HFFc6 (cell line): ENCODE results near the gene RETREG1. TPM values are rescaled to one million over a fixed set of nuclear protein-coding genes. Genes with fewer than 3 reads are reported as not detected.
"Not testable (repeated sequence)": the region's sequence is repeated elsewhere in the genome, so short reads cannot be mapped to it uniquely, and the experiment has no call there.

Source experiments
- DNase-seq: peaks from one replicate; pipeline ENCODE4 v3.0.0-alpha.2; 2018
- H3K27ac Mint-ChIP-seq: 2 replicates; pipeline ENCODE4 v1.8.0; 2020; ENCODE audit warnings: mild to moderate bottlenecking, mixed read lengths
- H3K27me3 Mint-ChIP-seq: 2 replicates; pipeline ENCODE4 v1.8.0; 2021; ENCODE audit warnings: mild to moderate bottlenecking, moderate library complexity, mixed read lengths; ENCODE audit not compliant: insufficient read depth
- H3K36me3 Mint-ChIP-seq: 2 replicates; pipeline ENCODE4 v1.8.0; 2021; ENCODE audit warnings: low read depth, mixed read lengths
- H3K4me1 Mint-ChIP-seq: 2 replicates; pipeline ENCODE4 v1.8.0; 2020; ENCODE audit warnings: low read depth, mixed read lengths
- H3K4me3 Mint-ChIP-seq: 2 replicates; pipeline ENCODE4 v1.8.0; 2020; ENCODE audit warnings: mild to moderate bottlenecking, moderate library complexity, mixed read lengths
- H3K9me3 Mint-ChIP-seq: 2 replicates; pipeline ENCODE4 v1.8.0; 2020; ENCODE audit warnings: mild to moderate bottlenecking, mixed read lengths
- total RNA-seq, 6 experiments: library from RNA; stranded (reverse); fragmentation: NEBNext Ultra II Directional; extraction: Animal tissue kit (Norgen Biotek cat#: 25700); gene quantifications; 2 replicates in 1 of 6; 3 replicates in 5 of 6; pipeline ENCODE4 v1.2.3, GENCODE V29; 2021
- TF ChIP-seq, protein P1 (sequence below): fragments of 200-600 bp; sonication (generic); IDR thresholded peaks from 2 replicates; pipeline ENCODE4 v1.5.0; 2021; ENCODE audit warnings: antibody characterized with exemption, mild to moderate bottlenecking

RETREG1 gene
- total RNA-seq, 6 experiments from 2014 or later, result 0.09 to 0.14 TPM; not detected in 4

DNA sequence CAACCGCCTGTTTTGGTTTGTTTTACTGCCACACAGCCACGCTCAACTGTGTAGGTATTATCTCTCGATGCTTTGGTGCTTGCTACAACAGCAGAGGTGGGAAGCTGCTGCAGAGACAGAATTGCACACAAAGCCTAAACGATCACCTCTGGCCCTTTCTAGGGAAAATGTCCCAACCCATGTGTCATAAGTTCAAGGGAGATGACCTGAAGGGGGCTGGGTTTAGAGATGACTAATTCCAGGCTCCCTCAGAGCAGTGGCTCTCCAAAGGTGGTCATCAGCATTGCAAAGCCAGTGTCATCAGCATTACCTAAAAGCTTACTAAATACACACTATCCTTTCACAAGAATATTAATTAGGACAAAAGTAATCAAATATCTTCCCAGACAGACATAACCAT lies 162.1 kb downstream of the RETREG1 start:
- peaks cover 44% of the 10 kb centered on the region for H3K4me1 Mint-ChIP-seq
- H3K27me3 Mint-ChIP-seq, result peaks cover 1% of the 10 kb centered on the region; the same call in 1 of the 2 replicates
- TF ChIP-seq, protein P1, sequence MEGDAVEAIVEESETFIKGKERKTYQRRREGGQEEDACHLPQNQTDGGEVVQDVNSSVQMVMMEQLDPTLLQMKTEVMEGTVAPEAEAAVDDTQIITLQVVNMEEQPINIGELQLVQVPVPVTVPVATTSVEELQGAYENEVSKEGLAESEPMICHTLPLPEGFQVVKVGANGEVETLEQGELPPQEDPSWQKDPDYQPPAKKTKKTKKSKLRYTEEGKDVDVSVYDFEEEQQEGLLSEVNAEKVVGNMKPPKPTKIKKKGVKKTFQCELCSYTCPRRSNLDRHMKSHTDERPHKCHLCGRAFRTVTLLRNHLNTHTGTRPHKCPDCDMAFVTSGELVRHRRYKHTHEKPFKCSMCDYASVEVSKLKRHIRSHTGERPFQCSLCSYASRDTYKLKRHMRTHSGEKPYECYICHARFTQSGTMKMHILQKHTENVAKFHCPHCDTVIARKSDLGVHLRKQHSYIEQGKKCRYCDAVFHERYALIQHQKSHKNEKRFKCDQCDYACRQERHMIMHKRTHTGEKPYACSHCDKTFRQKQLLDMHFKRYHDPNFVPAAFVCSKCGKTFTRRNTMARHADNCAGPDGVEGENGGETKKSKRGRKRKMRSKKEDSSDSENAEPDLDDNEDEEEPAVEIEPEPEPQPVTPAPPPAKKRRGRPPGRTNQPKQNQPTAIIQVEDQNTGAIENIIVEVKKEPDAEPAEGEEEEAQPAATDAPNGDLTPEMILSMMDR, result no peak
- H3K4me3 Mint-ChIP-seq, result no peak overlapping the region
- no peak for DNase-seq
- H3K27ac Mint-ChIP-seq, result peak overlapping the region; percentile 46
- no peaks in the 10 kb centered on the region for H3K9me3 Mint-ChIP-seq
- peaks cover 54% of the 10 kb centered on the region for H3K36me3 Mint-ChIP-seq

DNA sequence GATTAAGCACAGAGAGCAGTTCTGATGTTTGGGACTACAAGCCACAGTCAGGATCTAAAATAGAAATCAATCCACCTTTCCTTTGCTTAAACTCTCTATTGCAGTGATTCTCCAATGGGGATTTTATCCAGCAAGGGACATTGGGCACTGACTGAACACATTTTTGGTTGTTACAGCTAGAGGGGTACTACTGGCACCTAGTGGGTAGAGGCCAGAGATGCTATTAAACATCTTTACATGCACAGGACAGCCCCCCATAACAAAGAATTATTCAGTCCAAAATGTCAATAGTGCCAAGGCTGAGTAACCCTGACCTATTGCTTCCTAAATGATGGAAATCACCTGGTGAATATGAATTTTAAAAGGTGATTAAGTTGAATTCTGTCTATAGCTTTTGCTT lies 163.2 kb downstream of the RETREG1 start:
- TF ChIP-seq, protein P1, result no peak; the same call in 1 of the 2 replicates
- Mint-ChIP-seq H3K4me3 (no peak overlapping the region), H3K27me3 (peaks cover 1% of the 10 kb centered on the region; the same call in 1 of the 2 replicates), H3K9me3 (no peaks in the 10 kb centered on the region), H3K36me3 (peaks cover 58% of the 10 kb centered on the region), H3K4me1 (peaks cover 36% of the 10 kb centered on the region), H3K27ac (no peak overlapping the region)
- DNase-seq, result no peak

DNA sequence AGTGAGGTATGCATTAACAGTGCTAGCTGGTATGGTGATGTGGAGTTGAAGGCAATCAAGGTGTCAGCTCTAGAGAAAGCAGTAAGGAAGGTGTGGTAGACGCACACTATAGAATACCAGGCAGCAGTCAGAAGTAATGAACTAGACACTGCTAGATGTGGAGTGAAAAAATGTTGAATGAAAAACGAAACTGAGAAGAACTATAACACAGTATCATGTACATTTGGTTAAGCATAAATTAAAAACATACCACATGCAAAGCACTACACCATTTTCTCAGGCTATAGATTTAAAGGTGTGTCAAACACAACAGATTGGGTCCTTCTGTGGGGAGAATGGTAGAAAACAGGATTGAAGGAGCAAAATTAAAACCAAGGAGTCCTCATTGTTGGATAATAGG lies 166.6 kb downstream of the RETREG1 start:
- H3K27ac Mint-ChIP-seq, result no peak overlapping the region
- TF ChIP-seq, protein P1, result no peak
- H3K4me1 Mint-ChIP-seq, result peaks cover 7% of the 10 kb centered on the region
- no peak for DNase-seq
- no peaks in the 10 kb centered on the region for H3K9me3 Mint-ChIP-seq
- peaks cover 60% of the 10 kb centered on the region for H3K36me3 Mint-ChIP-seq
- no peaks in the 10 kb centered on the region for H3K27me3 Mint-ChIP-seq
- no peak overlapping the region for H3K4me3 Mint-ChIP-seq

DNA sequence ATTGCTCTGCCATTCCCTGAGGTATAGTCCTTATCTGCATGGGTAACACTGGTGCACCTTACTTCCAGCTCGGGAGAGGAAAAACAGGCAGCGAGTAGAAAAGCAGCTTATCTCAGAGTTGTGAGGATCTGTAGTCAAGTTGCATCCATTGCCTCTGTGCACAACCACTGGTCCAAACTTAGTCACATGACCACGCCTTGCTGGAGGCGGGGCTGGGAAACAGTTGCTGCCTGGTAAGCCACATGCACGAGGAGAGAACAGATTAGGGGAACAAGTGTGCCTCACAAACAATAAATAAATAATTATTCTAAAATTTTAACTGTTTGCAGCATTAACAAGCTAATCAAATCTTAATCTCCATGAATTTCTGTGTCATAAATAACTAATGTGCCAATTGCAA lies 169.8 kb downstream of the RETREG1 start:
- Mint-ChIP-seq H3K27me3 (no peaks in the 10 kb centered on the region), H3K36me3 (peaks cover 53% of the 10 kb centered on the region), H3K4me3 (no peak overlapping the region), H3K27ac (no peak overlapping the region), H3K9me3 (no peaks in the 10 kb centered on the region), H3K4me1 (no peaks in the 10 kb centered on the region)
- TF ChIP-seq, protein P1, result no peak
- DNase-seq, result no peak

DNA sequence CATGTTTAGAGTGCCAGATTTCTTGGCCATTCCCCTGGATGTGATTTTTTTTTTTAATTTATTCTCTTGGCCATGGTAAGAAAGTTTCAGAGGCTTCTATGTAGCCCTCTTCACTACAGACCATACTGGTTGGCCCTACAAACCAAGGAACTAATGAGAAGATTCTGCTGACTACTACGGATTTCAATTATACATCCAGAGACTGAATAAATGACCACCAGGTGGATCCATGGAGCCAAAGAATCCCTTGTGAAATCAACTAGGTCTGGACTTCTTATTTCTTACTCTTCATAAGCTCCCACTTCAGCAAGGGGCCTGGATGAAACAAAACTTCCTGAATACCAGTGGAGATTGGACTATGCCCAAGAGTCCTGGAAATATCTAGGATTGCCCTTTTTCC lies 178.8 kb downstream of the RETREG1 start:
- Mint-ChIP-seq H3K4me3 (no peak overlapping the region), H3K27ac (no peak overlapping the region), H3K4me1 (no peaks in the 10 kb centered on the region), H3K27me3 (peaks cover 1% of the 10 kb centered on the region; the same call in 1 of the 2 replicates), H3K9me3 (no peaks in the 10 kb centered on the region), H3K36me3 (no peaks in the 10 kb centered on the region)
- no peak for DNase-seq
- TF ChIP-seq, protein P1, result peak; percentile 54

DNA sequence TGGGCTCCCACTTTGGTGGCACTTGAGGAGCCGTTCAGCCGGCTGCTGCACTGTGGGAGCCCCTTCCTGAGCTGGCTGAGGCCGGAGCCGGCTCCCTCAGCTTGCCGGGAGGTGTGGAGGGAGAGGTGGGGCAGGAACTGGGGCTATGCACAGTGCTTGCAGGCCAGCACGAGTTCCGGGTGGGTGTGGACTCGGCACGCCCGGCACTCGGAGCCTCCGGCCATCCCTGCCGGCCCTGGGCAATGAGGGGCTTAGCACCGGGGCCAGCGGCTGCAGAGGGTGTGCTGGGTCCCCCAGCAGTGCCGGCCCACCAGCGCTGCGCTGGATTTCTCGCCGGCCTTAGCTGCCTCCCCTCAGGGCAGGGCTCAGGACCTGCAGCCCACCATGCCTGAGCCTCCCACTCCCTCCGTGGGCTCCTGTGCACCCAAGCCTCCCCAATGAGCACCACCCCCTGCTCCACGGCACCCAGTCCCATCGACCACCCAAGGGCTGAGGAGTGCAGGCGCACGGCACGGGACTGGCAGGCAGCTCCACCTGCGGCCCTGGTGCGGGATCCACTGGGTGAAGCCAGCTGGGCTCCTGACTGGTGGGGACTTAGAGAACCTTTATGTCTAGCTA lies 180.6 kb downstream of the RETREG1 start:
- H3K4me3 Mint-ChIP-seq, H3K27me3 Mint-ChIP-seq, H3K27ac Mint-ChIP-seq, H3K4me1 Mint-ChIP-seq, DNase-seq, H3K36me3 Mint-ChIP-seq, H3K9me3 Mint-ChIP-seq: not testable (repeated sequence)
